Ureter (tissue), 1 donor: ENCODE data around the gene FNDC3B. TPM values are rescaled to one million over a fixed set of nuclear protein-coding genes. Genes with fewer than 3 reads are reported as not detected.
A peak's percentile ranks its signal among the peaks of the same experiment; 100 is the strongest.

Experiments
- DNase-seq: peaks from one replicate; pipeline ENCODE4 v3.0.0-alpha.2; 2020; ENCODE audit warnings: low spot score
- total RNA-seq: library from RNA; stranded (reverse); gene quantifications from one replicate; pipeline ENCODE4 v1.2.4, GENCODE V29; 2023
- donor health status: DM: yes; HTN: yes; CAD: no.

Gene FNDC3B
- total RNA-seq, 1 donor from 2014 or later, result 191 TPM

GRCh38 chr3:172150268-172150667 is 110.9 kb downstream of the FNDC3B start:
- DNase-seq, result no peak

GRCh38 chr3:172150913-172151650 is 111.7 kb downstream of the FNDC3B start:
- no peak for DNase-seq

GRCh38 chr3:172151651-172152649 is 112.6 kb downstream of the FNDC3B start:
- no peak for DNase-seq

GRCh38 chr3:172152874-172153273 is 113.5 kb downstream of the FNDC3B start:
- DNase-seq, result no peak

GRCh38 chr3:172153335-172153861 is 114.0 kb downstream of the FNDC3B start:
- peak; percentile 91 for DNase-seq

DNA sequence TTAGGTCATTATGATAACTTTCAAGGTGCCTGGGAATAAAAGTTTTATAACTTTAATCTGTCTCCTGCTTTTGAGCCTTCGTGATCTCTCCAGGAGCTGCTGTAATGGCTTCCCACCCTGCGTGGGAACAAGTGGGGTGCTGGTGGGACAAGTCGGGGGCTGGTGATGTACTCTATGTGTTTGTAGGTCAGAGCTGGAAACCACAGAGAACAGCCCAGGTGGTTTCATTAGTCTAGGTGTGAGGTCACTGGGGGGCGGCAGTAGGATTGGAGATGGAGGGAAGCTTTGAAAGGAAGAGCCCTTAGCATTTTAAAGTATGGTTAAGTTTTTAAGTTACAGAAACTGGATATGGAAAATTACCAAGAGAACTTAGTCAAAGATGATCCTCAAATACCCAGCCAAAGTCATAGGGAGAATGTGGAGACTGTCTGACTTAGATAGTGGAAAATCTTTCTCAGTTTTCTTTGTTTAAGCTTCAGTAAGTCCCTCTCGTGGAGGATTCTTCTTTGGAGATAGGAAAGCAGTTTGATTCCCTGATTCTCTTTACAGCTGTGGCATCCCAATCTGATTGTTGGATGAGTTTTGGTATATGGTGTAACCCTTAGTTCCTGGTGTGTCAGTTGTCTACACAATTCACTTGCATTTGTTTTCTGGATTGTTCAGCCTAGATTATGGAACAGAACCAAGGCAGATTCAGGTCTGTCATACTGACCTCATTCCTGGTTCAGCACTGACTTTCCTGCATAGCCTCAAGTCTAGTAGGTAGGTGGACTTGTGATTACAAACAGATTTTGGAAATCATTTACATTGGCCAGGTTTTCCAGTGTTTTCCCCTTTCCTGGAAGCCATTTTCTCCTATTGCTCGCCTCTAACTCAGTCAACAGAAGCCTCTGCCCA is 115.6 kb downstream of the FNDC3B start:
- no peak for DNase-seq

DNA sequence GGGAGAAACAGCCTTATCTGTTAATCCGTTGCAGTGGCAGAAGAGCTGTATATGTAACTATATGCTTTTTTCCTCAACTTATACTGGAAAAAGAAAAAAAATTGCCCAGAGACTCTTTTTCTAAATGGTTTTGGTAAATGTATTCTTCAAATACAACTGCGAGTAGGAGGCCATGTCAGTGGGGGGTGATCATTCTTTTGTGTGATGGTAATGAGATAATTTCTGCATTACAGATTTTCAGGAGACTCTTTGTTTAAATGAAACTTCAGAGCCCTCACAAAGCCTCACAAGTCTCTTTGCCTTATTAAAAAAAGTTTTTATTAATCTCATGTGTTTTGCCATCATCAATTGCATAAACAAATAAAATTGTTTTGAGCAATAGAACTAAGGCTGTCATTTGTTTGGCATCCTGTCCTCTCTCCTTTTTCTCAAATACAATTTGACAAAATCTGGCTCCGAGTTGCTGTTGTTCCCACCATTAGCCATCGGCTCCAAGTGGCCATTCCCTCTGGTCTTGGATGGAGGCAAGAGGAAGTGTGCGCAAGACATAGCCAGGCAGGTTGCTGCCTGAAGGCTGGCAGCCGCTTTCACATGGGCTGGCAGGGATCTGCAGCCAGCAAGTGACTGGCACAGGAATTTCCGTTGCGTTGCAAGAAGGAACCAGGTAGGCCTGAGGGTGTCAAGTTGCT is 116.7 kb downstream of the FNDC3B start:
- peak; percentile 65 for DNase-seq

GRCh38 chr3:172156586-172156955 is 117.2 kb downstream of the FNDC3B start:
- no peak for DNase-seq

- no peak for DNase-seq
These were observed 118.3 kb downstream of the FNDC3B start for GRCh38 chr3:172157564-172158258.

DNA sequence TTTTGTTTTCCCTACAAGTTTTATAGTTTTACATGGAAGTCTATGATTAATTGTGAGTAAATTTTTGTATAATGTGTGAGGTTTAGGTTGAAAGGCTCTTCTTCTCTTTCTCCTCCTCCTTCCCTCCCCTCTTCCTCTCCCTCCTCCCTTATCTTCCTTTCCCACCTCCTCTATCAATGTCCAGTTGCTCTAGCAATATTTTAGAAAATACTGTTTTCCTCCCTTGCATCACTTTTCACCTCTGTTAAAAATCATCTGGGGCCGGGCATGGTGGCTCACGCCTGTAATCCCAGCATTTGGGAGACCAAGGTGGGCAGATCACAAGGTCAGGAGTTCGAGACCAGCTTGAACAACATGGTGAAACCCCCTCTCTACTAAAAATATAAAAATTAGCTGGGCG is 119.4 kb downstream of the FNDC3B start:
- no peak for DNase-seq

GRCh38 chr3:172159376-172159775 is 120.0 kb downstream of the FNDC3B start:
- no peak for DNase-seq

DNA sequence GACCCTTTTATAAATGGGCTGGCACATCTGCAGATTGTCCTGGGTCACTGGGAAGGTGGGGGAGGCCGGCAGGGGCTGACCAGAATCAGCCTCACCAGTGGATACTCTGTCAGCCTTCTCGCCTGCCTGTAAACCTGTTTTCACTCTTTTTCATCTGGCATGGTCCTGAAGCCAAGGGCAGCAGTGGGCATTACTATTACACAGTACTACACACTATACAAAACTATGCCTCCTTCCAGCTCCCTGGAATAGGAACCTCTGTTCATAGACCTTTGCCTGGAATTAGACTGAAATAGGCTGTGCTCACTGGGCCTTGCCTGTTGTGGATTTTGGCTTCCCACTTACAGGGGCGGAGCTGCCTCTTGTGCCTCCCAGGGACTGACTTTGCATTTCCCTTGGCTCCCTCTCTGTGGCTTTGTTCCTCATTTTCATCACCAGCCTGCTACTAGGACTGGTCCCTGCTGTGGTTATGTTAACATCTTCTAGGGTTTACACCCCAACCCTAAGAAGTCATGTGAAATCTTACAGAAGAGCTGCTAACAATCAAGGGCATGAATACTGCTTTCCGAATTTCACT is 120.7 kb downstream of the FNDC3B start:
- peak; percentile 64 for DNase-seq

- DNase-seq, result no peak
These were observed 121.9 kb downstream of the FNDC3B start for GRCh38 chr3:172161133-172161789.

GRCh38 chr3:172161959-172162358 is 122.6 kb downstream of the FNDC3B start:
- no peak for DNase-seq

DNA sequence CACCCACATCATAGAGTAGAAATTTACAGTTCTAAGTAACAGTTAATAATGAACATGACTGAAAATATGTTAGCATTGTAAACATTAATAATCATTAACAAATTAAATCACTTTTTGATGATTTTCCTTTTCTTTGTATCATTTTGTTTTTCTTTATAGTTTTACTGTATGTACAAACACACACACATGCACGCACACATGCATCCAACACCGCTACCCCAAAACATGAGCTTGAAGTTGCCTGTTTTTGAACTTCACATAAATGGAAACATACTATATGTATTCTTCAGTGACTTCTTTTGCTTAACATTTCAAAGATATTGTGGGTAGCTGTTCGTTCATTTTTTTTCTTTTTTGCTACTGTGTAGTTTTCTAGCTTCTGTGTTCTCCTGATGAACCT is 123.9 kb downstream of the FNDC3B start:
- no peak for DNase-seq

GRCh38 chr3:172164620-172165362 is 125.4 kb downstream of the FNDC3B start:
- DNase-seq, result no peak

GRCh38 chr3:172166261-172166660 is 126.9 kb downstream of the FNDC3B start:
- no peak for DNase-seq

DNA sequence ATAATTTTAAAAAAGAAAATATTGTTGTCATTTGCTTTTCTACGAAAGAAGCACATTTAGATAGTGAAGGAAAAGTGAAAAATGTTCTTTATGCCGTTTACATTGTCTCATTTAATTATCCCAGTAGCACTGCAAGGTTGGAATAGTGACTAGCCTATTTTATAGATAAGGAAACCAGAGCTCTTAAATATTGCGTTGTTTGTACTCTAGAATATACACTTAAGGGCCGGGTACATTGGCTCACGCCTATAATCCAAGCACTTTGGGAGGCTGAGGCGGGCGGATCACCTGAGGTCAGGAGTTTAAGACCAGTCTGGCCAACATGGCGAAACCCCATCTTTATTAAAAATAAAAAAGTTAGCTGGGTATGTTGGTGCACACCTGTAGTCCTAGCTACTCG is 127.5 kb downstream of the FNDC3B start:
- no peak for DNase-seq
